HCT116 (cell line): ENCODE results near the gene WDR37. TPM values are rescaled to one million over a fixed set of nuclear protein-coding genes. Genes with fewer than 3 reads are reported as not detected.

Source experiments
- ATAC-seq: fragments of 200-7000 bp; cut with Tn5 transposase; 2 replicates; pipeline ENCODE4 v1.9.1; 2020; ENCODE audit warnings: mild to moderate bottlenecking, moderate library complexity
- BruUV-seq: library from RNA; stranded (reverse); fragments of 400-500 nt; replicated peaks from 2 replicates; lab custom pipeline; 2021; lab: Mats Ljungman, UMichigan
- CTCF ChIA-PET: fragments of 300-600 bp; sonication (Branson Sonifier 250); formaldehyde crosslinking; loops from one replicate; lab custom pipeline; 2021; ENCODE audit warnings: antibody characterized with exemption; lab: Charles Lee
- POLR2A ChIA-PET: fragments of 300-600, 350-600 bp; sonication (Branson Sonifier 250); formaldehyde crosslinking; loops from one replicate; lab custom pipeline; 2021; ENCODE audit warnings: antibody characterized with exemption; lab: Charles Lee
- RAD21 ChIA-PET, 2 experiments: fragments of 300-600 bp; sonication (Branson Sonifier 250); formaldehyde crosslinking; loops; one replicate each; lab custom pipeline; 2023; ENCODE audit warnings: low total read pairs in 2 of 2; ENCODE audit not compliant: uncharacterized antibody in 2 of 2, unreplicated experiment in 2 of 2, low non-redundant PET in 1 of 2; lab: Charles Lee
- DNase-seq: peaks from one replicate; pipeline ENCODE4 v3.0.0-alpha.2; 2010; ENCODE audit warnings: low read depth, low spot score
- H2AFZ ChIP-seq: fragments of 200-600 bp; shearing (Covaris generic), sonication (generic); 2 replicates; pipeline ENCODE4 v1.6.1; 2017; ENCODE audit warnings: low read depth, mixed run types, mixed read lengths, antibody characterized with exemption, low read length; ENCODE audit not compliant: poor library complexity, severe bottlenecking
- H3K27ac ChIP-seq: 2 replicates; pipeline ENCODE4 v1.5.1; 2012; ENCODE audit warnings: low read depth, low read length
- H3K27me3 ChIP-seq: fragments of 200-600 bp; sonication (generic); 2 replicates; pipeline ENCODE4 v1.6.1; 2016; ENCODE audit warnings: mixed run types, low read length, mixed read lengths; ENCODE audit not compliant: insufficient read depth
- H3K36me3 ChIP-seq, 2 experiments: fragments of 200-500 bp in 1 of 2; fragments of 200-600 bp in 1 of 2; sonication (Bioruptor generic) in 1 of 2; sonication (generic) in 1 of 2; 2 replicates each; pipeline versions ENCODE4 v1.5.1 to v1.6.1; 2014 to 2016; ENCODE audit warnings: low read length in 2 of 2, inconsistent platforms in 1 of 2, mixed read lengths in 1 of 2, mixed run types in 1 of 2; ENCODE audit not compliant: insufficient read depth in 2 of 2, control insufficient read depth in 1 of 2
- H3K4me1 ChIP-seq, 2 experiments: fragments of 200-600 bp in 1 of 2; sonication (generic) in 1 of 2; 2 replicates each; pipeline versions ENCODE4 v1.5.1 to v1.6.1; 2012 to 2017; ENCODE audit warnings: low read length in 2 of 2, inconsistent platforms in 1 of 2, mild to moderate bottlenecking in 1 of 2, mixed read lengths in 1 of 2, mixed run types in 1 of 2, moderate library complexity in 1 of 2; ENCODE audit not compliant: insufficient read depth in 2 of 2, control insufficient read depth in 1 of 2
- H3K4me2 ChIP-seq: fragments of 200-600 bp; sonication (generic); 2 replicates; pipeline ENCODE4 v1.6.1; 2017; ENCODE audit warnings: mixed run types, low read length, mixed read lengths
- H3K4me3 ChIP-seq, 2 experiments: fragments of 200-600 bp in 1 of 2; sonication (generic) in 1 of 2; replicated peaks in 1 of 2; 2 replicates each; pipeline ENCODE4 v1.5.1; 2011 to 2016; ENCODE audit warnings: low read length in 2 of 2, control low read depth in 1 of 2, low read depth in 1 of 2, mild to moderate bottlenecking in 1 of 2, mixed read lengths in 1 of 2, mixed run types in 1 of 2
- H3K79me2 ChIP-seq: fragments of 200-600 bp; sonication (generic); 2 replicates; pipeline ENCODE4 v1.6.1; 2017; ENCODE audit warnings: mild to moderate bottlenecking, mixed run types, low read length, moderate library complexity, mixed read lengths; ENCODE audit not compliant: insufficient read depth
- H3K9ac ChIP-seq: fragments of 200-600 bp; sonication (generic); 2 replicates; pipeline ENCODE4 v1.6.1; 2016; ENCODE audit warnings: low read length, mixed read lengths
- H3K9me2 ChIP-seq: fragments of 200-600 bp; sonication (generic), shearing (Covaris generic); 2 replicates; pipeline ENCODE4 v1.6.1; 2017; ENCODE audit warnings: mixed run types, mild to moderate bottlenecking, moderate library complexity; ENCODE audit not compliant: insufficient read depth
- H3K9me3 ChIP-seq, 2 experiments: fragments of 200-500 bp in 1 of 2; fragments of 200-600 bp in 1 of 2; sonication (Bioruptor generic) in 1 of 2; sonication (generic) in 1 of 2; 2 replicates each; pipeline ENCODE4 v1.6.1; 2014 to 2017; ENCODE audit warnings: low read length in 2 of 2, mixed read lengths in 2 of 2, inconsistent platforms in 1 of 2, low read depth in 1 of 2, mild to moderate bottlenecking in 1 of 2, mixed run types in 1 of 2, moderate library complexity in 1 of 2; ENCODE audit not compliant: control insufficient read depth in 1 of 2, insufficient read depth in 1 of 2
- H4K20me1 ChIP-seq: fragments of 200-600 bp; sonication (generic), shearing (Covaris generic); 2 replicates; pipeline ENCODE4 v1.6.1; 2017; ENCODE audit warnings: mixed run types, mild to moderate bottlenecking, moderate library complexity; ENCODE audit not compliant: insufficient read depth
- EZH2phosphoT487 ChIP-seq: fragments of 200-600 bp; IDR thresholded peaks from 2 replicates; pipeline ENCODE4 v1.6.1; 2018; ENCODE audit warnings: antibody characterized with exemption, borderline replicate concordance
- POLR2A ChIP-seq: IDR thresholded peaks from 2 replicates; pipeline ENCODE4 v1.7.0; 2011; ENCODE audit warnings: borderline replicate concordance; ENCODE audit not compliant: insufficient read depth, insufficient read length; ENCODE audit errors: extremely low read depth
- RAD21 ChIP-seq: IDR thresholded peaks from 2 replicates; pipeline ENCODE4 v1.6.1; 2012; ENCODE audit warnings: low read depth, mild to moderate bottlenecking
- intact Hi-C: fragments of 100-400 bp; cut with micrococcal nuclease; formaldehyde crosslinking; loops from 2 replicates; pipeline ENCODE4 v1.10.0; 2022
- total RNA-seq: library from RNA; stranded (reverse); gene quantifications from one replicate; pipeline ENCODE4 v1.2.1, GENCODE V29; 2021; ENCODE audit not compliant: unreplicated experiment
- TF ChIP-seq, protein P1 (sequence below), 3 experiments: fragments of 200-600 bp in 1 of 3; sonication (generic) in 1 of 3; IDR thresholded peaks in 2 of 3; conservative IDR thresholded peaks in 1 of 3; 2 replicates each; pipeline ENCODE4 v1.5.1; 2012 to 2017; ENCODE audit warnings: low read depth in 2 of 3, low read length in 2 of 3, antibody characterized with exemption in 1 of 3, borderline replicate concordance in 1 of 3, control low read depth in 1 of 3, mild to moderate bottlenecking in 1 of 3, mixed read lengths in 1 of 3, mixed run types in 1 of 3, moderate library complexity in 1 of 3; ENCODE audit not compliant: insufficient read depth in 1 of 3

Gene WDR37
- total RNA-seq, 1 experiment from 2014 or later, result 9.1 TPM

GRCh38 chr10:1074052-1074747 lies 18.0 kb downstream of the WDR37 start:
- Histone ChIP-seq H3K36me3 (peaks cover 0 to 5% of the 10 kb centered on the region in 2 experiments; a peak in 2 of 4 replicates), H3K9me2 (no peaks in the 10 kb centered on the region), H4K20me1 (no peaks in the 10 kb centered on the region), H2AFZ (no peak overlapping the region), H3K4me3 (no peak overlapping the region), H3K27me3 (no peaks in the 10 kb centered on the region), H3K27ac (no peak overlapping the region), H3K9ac (no peak overlapping the region), H3K4me1 (no peaks in the 10 kb centered on the region), H3K4me2 (no peak overlapping the region), H3K9me3 (no peaks in the 10 kb centered on the region), H3K79me2 (no peaks in the 10 kb centered on the region)
- ChIA-PET RAD21 (no interaction called here), CTCF (no interaction called here), POLR2A (no interaction called here)
- TF ChIP-seq RAD21 (peak; percentile 8; the same call in 1 of the 2 replicates), POLR2A (no peak)
- TF ChIP-seq, protein P1, sequence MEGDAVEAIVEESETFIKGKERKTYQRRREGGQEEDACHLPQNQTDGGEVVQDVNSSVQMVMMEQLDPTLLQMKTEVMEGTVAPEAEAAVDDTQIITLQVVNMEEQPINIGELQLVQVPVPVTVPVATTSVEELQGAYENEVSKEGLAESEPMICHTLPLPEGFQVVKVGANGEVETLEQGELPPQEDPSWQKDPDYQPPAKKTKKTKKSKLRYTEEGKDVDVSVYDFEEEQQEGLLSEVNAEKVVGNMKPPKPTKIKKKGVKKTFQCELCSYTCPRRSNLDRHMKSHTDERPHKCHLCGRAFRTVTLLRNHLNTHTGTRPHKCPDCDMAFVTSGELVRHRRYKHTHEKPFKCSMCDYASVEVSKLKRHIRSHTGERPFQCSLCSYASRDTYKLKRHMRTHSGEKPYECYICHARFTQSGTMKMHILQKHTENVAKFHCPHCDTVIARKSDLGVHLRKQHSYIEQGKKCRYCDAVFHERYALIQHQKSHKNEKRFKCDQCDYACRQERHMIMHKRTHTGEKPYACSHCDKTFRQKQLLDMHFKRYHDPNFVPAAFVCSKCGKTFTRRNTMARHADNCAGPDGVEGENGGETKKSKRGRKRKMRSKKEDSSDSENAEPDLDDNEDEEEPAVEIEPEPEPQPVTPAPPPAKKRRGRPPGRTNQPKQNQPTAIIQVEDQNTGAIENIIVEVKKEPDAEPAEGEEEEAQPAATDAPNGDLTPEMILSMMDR (IDR thresholded peaks at IDR 0.05 in 2 of 3, conservative IDR thresholded peaks at IDR 0.05 in 1 of 3; ENCODE audit: borderline replicate concordance in 1 of 3, insufficient read depth in 1 of 3, low read depth in 2 of 3, low read length in 2 of 3), result peak in 2 of 3 experiments; percentile 2 to 27; a peak in 2 of 6 replicates
- no TSS peak for BruUV-seq
- ATAC-seq (no peak), DNase-seq (no peak)
- intact Hi-C loops, result no loop called here

DNA sequence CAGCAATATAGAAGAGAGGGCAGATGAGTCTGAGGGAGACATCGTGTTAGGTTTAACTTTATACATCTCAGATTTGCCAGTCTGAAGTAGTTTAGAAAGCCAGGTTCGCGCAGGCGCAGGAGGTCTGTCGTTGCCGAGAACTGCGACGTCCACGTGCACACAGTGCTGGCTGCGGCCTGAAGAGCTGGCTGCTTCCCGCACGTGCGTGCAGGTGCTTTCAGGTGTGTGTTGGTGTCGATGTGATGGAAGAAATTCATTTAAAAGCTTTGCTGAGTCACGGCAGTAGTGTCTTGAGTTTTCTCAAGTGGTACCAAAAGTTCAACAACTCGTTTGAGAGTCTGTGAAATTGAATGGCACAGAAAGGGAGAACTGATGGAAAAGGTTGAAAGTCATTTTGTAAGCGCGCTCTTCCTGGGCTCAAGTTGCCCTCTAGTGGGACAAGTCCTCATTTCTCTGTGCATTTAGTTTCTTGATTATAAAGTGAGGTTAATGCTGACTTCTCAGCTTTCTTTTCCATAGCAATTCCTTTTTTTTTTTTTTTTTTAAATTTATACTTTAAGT lies 18.6 kb downstream of the WDR37 start:
- Histone ChIP-seq H3K9me2 (no peaks in the 10 kb centered on the region), H3K4me3 (no peak overlapping the region), H4K20me1 (no peaks in the 10 kb centered on the region), H3K27ac (no peak overlapping the region), H3K4me1 (no peaks in the 10 kb centered on the region), H3K4me2 (no peak overlapping the region), H3K27me3 (no peaks in the 10 kb centered on the region), H3K9me3 (no peaks in the 10 kb centered on the region), H3K79me2 (no peaks in the 10 kb centered on the region), H3K9ac (no peak overlapping the region), H2AFZ (no peak overlapping the region), H3K36me3 (peaks cover 3 to 5% of the 10 kb centered on the region in 2 experiments; a peak in 2 of 4 replicates)
- intact Hi-C loops, result no loop called here
- BruUV-seq, result no TSS peak
- ChIA-PET POLR2A (no interaction called here), CTCF (no interaction called here), RAD21 (no interaction called here)
- TF ChIP-seq, protein P1 (IDR thresholded peaks at IDR 0.05 in 2 of 3, conservative IDR thresholded peaks at IDR 0.05 in 1 of 3; ENCODE audit: borderline replicate concordance in 1 of 3, insufficient read depth in 1 of 3, low read depth in 2 of 3, low read length in 2 of 3), result peak in 2 of 3 experiments; percentile 26 to 30; a peak in 2 of 6 replicates
- TF ChIP-seq EZH2phosphoT487 (no peak), RAD21 (peak; percentile 45; the same call in 1 of the 2 replicates)
- DNase-seq (no peak), ATAC-seq (no peak; the same call in 1 of the 2 replicates)
